NCI-H2227 (cell line): ENCODE measurements around the gene MS4A15.
"Not testable (repeated sequence)": the region's sequence is repeated elsewhere in the genome, so short reads cannot be mapped to it uniquely, and the experiment has no call there.

Experiments
- DNase-seq: peaks from one replicate; lab custom pipeline; 2025; ENCODE audit not compliant: unreplicated experiment; lab: John Stamatoyannopoulos, UW

MS4A15 gene, protein sequence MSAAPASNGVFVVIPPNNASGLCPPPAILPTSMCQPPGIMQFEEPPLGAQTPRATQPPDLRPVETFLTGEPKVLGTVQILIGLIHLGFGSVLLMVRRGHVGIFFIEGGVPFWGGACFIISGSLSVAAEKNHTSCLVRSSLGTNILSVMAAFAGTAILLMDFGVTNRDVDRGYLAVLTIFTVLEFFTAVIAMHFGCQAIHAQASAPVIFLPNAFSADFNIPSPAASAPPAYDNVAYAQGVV

DNA sequence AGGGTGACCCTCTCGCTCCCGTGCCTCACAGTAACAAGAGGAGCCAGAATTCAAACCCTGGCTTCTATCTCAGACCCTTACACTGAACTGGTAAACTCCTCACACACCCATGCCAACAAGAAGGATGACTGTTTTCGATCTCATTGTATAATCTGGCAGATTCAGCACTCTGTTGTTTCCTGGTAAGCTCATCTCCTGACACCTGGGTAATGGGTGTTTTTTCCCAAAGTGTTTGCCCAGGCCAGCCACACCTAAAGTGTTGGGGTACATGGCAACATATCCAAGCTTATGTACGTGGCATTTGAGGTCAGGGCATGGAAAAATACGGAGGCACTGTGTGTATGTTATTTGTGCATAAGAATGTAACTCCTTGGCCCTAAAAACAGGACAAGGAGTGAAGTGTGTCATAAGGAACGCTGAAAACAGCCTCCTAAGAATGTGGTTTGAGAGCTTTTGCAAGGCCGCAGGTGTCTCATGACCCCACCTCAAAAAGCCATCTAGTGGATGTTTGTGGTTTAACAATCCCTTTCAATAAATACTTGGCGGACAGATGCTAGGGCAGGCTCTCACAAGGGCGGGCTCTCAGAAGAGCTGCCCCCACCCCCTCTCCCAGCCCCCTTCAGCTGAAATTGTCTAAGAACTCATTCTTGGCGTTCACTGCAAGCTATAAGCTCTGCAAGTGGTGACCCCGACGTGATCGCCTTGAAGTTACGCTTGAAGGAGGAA, at the start of gene MS4A15:
TSS of gene MS4A15 (plus strand) at position 561 of the 726 bp plus-strand sequence. CDS start 6,867 bp downstream, outside the sequence.
- DNase-seq, result no peak

DNA sequence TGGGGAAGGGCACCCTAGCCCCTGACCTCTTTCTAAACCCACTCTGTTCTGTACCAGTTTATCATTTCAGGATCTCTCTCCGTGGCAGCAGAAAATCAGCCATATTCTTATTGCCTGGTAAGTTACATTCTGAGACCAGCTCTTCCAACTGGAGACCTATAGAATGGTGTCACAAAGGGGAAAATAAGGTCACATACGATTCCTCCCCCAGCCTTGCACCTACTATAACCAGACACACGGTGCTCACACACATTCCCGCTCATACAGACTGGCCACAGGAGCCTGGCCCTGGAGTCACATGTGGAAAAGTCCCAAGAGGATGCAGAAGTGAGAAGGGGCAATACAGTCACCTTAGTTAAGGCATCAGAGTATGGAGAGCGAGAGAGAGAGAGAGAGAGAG, 49.7 kb upstream of the MS4A15 start:
- DNase-seq, result no peak

DNA sequence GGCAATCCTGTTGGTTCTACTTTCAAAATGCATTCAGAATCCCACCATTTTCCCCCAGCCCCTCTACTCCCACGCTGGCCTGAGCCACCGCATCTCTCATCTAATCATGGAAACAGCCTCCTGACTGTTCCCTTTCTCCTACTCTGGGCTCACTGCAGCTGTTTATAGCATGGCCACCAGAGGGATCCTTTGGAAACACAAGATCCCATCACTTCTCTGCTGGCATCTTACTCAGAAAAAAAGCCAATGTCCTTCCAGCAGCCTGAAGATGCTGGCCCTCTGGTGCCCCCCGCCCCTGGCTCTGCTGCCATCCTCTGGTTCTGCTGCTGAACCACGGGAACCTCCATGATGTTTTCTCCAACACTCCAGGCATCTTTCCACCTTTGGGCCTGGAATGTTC, 46.2 kb upstream of the MS4A15 start:
- no peak for DNase-seq

DNA sequence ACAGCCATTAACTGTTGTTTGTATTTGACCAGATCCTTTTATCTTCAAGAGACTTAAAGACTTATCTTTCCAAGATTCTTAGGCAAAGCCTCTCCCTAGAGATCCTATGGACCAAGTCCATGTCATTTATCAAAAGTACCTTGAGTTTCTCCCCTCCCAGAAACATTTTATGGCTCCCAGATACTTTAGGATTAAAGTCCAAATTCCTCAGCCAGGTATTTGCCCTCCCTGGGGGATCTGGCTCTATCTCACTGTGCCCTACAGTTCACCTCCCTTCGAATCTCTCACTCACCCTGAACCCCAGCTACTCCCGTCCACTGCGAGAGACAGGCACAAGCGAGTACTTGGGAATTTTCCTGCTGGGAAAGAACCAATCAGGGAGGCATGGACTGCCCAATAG, 45.4 kb upstream of the MS4A15 start:
- no peak for DNase-seq

DNA sequence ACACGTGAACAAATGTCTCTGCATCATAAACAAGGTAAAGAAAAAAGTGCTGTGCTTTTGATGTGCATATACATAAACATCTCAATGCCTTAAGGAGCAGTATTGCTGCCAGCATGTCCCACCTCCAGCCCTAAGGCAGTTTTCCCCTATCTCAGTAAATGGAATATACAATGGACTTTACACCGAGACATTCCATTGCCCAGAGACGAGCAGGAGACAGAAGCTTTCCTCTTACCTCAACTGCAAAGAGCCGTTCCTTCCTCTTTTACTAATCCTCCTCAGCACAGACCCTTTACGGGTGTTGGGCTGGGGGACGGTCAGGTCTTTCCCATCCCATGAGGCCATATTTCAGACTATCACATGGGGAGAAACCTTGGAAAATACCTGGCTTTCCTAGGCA, 43.2 kb upstream of the MS4A15 start:
- DNase-seq, result not testable (repeated sequence)

DNA sequence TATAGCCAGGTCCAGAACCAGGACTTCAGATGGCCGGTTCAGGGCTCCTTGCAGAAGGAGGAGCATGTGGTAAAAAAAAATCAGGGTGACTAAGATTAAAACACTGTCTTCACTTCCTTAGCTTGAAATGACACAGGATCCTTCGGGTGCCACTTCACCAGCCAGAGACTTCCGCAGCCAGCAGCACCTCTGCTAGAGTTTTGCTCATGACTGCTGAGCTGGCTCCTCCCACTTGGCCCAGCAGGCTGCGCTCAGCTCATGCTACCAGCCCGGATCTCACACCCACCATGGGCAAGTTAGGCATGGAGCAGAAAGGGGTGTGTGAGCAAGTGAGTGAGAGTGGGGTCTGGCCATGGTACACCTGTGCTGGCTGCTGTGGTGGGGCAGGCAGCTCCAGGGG, 38.7 kb upstream of the MS4A15 start:
- no peak for DNase-seq

DNA sequence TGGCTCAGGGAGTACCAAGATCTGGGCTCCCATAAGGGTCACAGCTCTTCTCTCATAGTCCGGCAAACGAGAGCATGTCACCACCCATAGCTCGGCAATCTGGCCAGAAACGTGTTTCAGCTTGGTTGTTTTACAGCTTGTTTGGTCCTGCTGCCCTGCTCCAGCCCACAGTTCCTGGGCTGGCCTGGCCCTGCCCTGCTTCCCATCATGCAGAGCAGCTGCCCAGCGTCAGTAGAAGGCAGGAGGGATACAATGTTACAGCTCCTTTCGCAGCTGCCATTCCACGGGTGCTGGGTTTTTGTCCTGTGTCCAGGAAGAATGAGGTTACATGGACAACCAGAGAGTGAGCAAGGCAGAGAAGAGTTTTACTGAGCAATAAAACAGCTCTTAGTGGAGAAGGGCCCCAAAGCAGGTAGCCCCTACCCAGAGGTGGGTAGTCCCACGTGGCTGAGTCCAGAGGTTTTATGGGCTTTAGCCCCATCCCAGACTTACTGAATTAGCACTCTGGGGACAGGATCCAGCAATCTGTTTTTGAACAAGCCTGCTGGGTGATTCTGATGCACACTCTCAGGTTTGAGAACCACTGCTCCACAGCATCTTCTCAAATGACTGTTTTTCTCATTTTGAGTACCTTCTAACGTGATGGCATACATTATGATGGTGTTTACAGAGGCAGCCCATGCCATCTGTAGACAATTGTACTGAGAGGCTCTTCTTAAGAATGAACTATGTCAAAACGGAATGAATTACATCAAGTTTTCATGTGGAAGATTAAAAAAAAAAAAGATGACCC, 37.9 kb upstream of the MS4A15 start:
- DNase-seq, result no peak

DNA sequence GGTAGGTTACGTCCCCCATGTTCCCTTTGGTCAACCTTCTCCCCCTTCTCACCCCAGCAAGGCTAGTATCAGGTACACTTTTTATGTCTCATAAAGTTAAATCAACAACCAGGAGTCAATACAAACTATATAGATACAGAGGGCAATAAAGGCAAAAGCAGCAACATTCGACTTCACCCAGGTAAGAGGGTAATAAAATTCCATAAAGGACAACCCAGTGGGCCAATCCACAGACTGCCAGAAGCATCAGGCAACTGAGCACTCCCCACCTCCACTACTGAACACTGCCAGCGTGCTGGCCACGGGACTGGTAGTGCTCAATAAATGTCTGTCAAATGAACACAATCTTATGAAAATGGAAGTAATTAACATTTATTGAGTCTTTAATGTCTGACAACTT, 37.3 kb upstream of the MS4A15 start:
- DNase-seq, result no peak

DNA sequence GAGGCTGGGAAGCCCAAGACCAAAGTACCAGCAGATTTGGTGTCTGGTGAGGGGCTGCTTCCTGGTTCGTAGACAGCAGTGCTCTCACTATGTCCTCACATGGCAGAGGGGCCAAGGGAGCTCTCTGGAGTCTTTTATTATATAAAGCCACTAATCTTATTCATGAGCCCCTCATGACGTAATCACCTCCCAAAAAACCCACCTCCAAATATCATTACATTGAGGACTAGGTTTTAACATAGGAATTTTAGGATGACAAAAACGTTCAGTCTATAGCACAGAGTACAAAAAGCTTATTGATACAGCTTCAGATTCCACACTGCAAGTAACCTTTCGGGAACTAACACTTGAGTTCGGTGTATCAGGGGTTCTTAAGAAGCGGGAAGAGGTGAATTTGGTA, 36.2 kb upstream of the MS4A15 start:
- DNase-seq, result no peak

DNA sequence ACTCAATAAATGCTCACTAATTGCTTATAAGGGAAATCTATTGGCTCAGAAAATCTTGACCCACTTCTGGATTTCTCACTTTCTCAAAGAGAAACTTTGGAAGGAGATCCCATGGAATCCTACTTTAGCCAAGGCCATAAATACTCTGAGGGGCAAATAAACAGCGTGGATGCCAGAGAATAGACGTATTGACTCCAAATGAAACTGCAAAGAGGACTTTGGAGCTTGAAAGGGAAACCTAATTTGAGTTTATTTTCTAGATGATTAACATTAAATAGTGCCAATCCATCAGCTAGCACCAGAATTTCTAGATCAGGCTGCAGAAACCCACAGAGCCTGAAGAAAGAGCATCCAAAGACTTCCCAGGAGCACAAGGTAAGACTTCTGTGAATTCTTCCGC, 32.2 kb upstream of the MS4A15 start, which contains the start of gene MS4A18:
TSS of gene MS4A18 (plus strand) at position 301 of the 400 bp plus-strand sequence.
- no peak for DNase-seq

DNA sequence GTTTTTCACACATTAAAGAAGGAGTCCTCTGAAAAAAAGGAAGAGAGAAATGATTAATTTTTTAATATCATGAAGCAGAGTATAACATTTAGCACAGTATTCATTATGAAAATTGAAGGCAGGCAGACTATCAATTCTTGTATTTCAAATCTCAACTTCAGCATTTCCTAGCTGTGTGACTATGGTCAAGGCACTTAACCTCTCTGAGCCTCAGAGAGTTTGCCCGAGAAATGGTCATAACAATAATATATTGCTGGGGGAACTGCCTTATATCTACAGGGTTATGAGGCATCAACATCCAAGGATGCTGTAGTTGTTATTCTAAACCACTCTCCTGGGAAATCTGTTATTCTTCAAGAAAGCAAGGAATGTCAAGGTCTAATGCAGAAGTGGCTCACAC, 31.1 kb upstream of the MS4A15 start:
- no peak for DNase-seq

DNA sequence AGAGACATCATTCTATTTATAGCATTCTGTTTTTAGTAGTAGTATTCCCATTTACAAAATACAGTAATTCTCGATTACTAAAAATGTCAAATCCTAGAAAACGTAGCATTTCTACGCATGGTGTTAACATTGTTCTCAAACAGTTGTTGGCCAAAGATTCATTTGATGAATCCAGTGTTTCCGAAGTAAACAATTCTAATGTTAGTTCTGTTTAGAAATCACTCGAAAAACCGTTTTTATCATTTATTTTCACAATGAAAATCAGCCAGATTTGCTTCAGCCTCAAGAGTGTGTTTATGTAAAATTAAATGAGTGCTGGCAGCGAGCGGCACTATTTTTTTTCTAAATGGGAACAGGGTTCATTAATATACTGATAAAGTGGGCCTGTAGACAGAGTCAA, 25.1 kb upstream of the MS4A15 start:
- DNase-seq, result no peak

DNA sequence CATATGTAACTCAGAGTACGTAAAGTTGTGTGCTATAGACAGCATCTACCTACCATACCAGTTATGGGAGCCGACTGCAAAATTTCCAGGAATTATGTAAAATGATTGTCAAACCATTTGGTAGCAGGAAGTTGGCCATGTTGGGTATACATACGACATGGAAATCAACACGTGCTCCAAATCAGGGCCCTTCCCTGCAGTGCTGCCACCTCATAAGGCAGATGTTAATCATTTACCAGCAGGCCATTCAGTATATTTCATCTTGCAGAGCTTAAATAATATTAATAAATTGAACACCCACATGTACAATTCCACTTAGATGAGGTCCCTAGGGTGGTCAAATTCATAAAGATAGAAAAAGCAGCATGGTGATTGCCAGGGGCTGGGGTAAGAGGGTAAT, 22.4 kb upstream of the MS4A15 start:
- DNase-seq, result no peak

DNA sequence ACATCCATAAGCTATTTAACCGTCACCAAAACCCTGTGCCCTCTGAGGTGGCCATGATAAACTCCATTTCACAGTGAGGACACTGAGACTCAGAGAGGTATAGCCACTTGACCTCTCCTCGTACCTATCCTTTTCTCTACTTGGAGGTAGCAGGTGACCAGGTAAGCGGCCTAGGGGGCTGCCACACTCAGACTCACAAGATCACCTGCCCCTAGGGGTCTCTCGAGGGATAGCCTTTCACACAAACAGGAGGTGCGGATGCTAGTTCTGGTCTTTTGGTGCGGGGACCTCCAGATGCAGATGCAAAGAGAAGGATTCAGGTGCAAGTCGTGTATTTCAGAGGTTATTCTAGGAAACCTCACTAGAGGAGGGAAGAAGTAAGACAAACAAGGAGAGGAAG, 17.6 kb upstream of the MS4A15 start:
- DNase-seq, result no peak

DNA sequence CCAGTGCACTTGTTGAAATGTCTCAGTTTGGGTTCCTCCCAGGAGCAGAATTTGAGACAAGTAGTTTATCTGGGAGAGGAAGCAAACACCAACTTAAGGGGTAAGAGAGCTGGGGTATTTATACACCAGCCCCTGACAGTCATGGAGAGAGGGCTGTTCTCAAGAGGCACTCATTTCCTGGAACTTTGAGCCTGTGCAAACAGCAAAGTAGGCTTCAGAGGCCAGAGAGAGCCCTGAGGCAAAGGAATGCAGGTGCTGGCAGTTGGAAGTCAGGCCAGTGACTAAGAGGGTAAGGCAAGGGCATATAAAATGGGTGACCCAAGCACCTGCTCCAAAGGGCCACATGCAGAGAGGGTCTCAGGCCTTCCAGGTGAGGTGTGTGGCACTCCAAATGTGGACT, 16.1 kb upstream of the MS4A15 start:
- no peak for DNase-seq

DNA sequence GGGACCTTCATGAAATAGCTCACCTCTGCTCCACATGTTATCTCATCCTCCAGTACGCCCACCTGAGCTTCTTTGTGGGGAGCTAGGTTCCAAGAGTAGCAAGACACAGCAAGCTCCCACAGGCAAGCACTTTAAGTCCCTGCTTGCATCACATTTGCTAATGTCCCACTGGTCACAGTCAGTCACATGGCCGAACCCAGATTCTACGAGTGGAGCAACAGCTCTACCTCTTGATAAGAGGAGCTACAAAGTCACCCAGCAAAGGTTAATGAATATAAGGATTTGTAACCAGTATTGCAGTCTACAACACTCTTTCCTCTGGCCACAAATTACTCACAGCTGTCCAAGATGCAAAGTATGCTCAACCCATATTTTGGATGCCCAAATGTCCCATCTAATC, 15.2 kb upstream of the MS4A15 start:
- no peak for DNase-seq

DNA sequence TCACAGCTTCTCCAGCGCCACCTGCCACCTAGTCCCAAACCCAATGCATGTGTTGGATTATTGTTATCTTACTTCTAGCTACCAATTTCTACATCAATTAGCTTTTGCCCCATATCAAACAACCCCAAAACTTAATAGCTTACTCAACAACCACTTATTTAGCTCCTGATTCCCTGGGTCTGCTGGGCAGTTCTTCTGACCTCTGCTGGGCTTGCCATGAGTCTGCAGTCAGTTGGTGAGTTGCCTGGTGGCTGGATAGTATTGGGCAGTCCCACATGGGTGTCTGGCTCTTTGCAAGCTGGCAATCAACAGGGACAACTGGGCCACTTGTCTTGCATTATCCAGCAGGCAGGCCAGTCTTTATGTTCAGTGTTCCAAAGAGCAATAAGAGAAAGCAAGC, 13.6 kb upstream of the MS4A15 start:
- no peak for DNase-seq

DNA sequence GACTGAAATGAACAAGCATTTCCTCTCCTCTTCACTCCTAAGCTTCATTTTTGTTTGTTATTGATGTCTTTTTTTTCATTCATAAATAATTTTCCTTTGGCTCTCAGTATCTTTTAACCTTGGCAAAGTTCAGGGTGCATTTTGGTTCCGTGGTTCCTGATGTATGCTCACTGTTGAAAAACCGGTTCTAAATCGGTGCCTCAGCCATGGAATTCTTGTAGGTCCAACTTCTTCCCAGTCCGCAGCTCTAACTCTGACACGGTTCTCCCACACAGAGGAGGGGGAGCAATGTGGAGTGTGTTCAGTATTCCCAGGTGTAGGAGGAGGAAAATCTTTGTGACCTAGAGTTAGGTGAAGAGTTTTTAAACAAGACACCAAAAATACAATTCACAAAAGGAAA, 12.6 kb upstream of the MS4A15 start:
- no peak for DNase-seq

DNA sequence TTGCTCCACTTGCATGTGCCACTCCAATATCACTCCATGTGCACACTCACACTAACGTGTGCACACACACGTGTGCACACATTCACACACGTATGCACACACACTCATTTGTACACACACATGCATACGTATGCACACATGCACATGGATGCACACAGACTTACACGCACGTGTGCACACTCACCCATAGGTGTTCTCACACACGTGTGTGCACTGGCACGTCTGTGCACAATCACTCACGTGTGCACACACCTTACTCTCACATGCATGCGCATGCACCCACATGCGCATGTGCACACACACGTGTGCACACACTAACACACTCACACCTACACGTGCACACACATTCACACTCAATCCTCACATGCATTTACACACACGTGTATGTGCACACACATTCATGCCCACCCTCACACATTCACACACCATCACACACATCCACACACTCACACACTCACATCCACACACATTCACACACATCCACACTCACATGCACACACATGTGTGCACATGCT, 9.3 kb upstream of the MS4A15 start:
- DNase-seq, result no peak

DNA sequence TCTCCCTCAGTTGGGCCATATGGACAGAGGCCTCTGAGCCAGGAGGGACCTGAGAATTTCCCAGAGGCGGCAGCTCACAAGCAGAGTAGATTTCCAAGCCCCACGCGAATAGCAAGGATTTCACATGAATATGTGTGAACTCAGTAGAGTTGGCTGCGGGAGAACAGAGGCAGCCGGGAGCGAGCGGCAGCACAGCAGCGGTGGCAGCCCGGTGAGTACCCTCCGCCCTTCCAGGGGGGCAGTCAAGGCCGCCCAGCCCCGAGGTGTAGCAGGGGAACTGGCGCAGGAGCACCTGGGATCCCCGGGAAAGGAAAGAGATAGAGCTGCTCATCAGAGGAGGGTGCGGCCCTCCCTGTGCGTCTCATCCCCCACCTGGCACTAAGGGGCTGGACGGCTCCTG, 8.4 kb upstream of the MS4A15 start:
- no peak for DNase-seq

DNA sequence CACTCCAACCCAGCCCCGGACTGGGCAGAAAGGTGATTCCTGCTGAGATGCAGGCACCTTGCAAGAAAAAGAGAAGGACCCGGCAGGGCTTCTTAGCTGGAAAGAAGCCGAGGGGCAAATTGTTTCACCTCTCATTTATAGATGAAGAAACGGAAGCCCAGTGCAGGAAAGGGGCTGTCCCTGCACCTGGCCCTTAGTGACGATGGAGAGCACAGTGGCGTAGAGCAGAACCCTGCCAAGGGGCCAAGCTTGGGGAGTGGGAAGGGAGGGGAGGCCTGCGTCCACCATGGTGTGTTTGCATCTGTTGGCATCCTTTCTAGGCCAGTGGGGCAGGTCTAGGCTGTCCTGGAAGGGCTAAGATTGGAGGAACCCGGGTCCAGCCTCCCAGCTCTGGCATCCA, 7.8 kb upstream of the MS4A15 start:
- no peak for DNase-seq

DNA sequence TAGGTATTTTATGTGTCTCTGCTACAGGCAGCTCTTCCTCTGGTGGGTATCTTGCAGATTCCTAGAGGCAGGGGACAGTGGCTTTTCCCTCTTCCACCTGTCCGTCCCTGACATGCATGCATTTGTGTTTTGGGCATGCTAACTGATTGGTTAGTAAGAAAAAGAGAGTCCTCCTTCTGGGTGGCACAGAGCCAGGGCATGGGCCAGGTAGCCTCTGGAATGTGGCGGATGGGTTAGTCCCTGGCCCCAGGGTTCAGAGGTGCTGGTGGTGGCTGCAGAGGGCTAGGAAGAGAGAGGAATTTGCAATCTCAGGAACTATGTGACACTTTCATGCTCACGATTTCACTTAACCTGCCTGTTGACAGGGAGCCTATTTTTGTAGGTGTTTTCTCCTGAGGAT, 5.8 kb upstream of the MS4A15 start:
- DNase-seq, result no peak
